GM18505 (cell line): ENCODE data around the gene GBA3.

Source experiments
- ATAC-seq: cut with Tn5 transposase; IDR thresholded peaks from one replicate; pipeline ENCODE4 v1.9.1; 2021; ENCODE audit not compliant: unreplicated experiment
- POLR2A ChIP-seq: IDR thresholded peaks from 4 replicates; pipeline ENCODE4 v1.6.1; 2011; ENCODE audit warnings: borderline replicate concordance; ENCODE audit not compliant: insufficient read depth, insufficient read length; ENCODE audit errors: extremely low read depth

The GBA3 gene

DNA sequence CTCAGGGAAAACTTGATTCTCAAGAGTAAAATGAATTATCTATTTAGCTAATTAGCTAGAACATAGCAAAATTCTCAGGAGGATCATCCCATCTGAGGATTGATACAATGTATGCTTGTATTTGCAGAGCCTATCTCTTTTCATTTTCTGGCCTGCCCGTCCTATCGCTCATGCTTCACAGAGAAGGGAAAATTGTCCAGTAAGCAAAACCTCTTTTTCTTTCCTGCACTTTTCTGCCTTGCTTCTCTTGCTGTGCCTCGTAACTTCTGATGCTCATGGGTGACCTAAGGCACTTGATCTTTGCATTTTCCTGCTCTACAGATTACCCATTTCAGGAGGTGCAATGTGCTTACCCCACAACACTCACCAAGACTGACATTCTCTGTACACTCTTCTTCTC lies 88.1 kb downstream of the GBA3 start:
- no peak for TF ChIP-seq POLR2A
- ATAC-seq: no peak

DNA sequence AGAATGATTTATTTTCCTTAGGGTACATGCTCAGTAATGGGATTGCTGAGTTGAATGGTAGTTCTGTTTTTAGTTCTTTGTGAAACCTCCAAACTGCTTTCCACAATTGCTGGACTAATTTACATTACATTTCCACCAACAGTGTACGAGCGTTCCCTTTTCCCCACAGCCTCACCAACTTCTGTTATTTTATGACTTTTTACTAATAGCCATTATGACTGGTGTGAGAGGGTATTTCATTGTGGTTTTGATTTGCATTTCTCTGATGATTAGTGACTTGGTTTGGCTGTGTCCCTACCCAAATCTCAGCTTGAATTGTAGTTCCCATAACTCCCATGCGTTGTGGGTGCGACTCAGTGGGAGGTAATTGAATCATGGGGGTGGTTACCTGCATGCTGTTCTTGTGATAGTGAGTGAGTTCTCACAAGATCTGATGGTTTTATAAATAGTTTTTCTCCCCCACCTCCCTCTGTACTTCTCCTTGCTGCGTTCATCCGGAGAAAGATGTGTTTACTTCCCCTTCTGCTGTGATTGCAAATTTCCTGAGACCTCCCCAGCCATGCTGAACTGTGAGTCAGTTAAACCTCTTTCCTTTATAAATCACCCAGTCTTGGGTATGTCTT lies 95.1 kb downstream of the GBA3 start:
- TF ChIP-seq POLR2A: no peak
- ATAC-seq: no peak

DNA sequence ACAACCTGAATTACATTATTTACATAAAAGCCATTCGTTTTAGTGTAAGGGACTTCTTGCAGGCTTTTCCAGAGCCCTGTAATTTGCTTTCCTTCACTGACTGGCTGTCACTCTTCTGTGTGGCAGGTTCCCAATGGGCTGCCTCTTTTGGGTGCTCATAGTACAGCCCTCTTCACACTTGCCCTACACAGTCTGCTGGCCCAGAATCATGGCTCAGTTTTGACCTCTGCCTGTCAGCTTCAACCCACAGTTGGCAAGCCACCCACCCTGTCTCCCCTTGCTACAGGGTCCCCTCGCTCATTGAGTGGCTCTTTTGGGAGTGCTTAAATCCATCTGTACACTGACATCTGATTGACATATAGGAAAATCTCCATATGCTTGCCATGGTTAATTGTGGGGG lies 97.9 kb downstream of the GBA3 start:
- ATAC-seq: no peak
- TF ChIP-seq POLR2A: no peak

DNA sequence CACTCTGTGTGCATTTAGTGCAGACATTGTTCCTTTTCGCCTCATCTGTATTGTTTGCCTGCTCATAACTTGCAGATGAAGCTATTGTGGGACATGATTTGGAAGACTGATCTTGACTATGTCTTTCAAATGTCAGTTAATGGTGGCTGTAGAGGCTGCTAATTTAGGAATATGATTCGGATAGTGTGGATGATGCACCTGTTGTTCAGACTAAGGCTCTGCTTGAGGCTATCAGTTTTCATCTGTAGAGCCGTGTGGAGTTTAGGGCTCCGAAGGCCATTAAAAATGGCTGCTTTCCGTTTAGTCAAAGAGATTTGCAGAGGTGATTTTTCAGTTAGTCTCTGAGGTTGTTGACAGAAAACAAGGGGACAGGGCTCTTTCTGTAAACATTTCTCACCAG lies 102.0 kb downstream of the GBA3 start:
- no peak for ATAC-seq
- TF ChIP-seq POLR2A: no peak

DNA sequence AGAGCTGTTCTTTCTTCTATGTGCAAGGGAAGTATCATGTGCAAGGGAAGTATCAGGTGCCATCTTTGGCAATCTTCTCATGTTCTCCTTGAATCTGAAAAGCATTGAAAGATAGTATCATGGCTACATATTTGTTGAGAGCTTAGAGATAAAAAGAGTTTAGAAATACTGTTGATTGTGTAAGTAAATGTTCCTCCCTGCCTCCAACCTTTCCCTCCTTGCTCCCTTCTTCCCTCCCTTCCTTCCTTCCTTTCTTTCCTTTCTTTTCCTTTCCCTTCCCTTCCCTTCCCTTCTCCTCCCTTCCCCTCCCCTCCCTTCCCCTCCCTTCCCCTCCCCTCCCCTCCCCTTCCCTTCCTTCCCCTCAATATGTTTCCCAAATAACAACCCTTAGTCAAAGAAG lies 108.7 kb downstream of the GBA3 start:
- no peak for TF ChIP-seq POLR2A
- no peak for ATAC-seq

DNA sequence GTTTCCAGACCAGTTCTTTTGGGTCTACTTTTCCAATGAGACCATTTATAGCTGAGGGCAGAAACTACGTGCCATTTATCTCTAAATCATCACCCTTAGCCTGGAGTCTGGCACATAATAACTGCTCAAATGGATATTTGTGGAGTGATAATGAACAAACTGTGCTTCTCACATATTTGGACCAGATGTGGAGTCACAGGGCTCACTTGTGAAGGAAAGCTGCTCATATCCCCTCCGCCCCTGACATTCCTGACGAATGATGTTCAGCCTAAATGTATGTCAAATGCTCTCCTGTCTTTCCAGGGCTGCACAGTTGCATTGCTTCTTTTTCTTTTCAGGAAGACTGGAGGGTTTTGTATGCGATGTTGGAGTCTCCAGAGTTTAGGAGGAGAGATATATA lies 110.1 kb downstream of the GBA3 start:
- ATAC-seq: no peak
- TF ChIP-seq POLR2A: no peak

DNA sequence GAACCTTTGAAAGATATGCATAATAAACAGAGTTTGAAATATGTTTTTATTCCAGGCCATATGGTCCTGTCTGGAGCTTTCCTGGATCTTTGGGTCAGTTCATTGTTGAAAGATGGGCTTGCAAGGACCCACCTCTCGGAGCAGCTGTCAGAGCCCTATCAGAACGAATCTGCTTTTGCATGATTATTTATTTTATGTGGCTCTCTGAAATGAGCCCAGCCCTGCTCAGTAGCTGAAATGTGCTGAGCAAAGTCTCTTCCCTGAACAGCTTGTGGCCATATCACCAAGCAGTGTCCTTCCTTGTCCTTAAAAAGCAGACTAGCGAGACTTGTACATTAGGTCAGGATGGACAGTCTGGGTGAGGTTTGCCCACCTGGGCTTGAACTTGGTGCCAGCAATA lies 110.8 kb downstream of the GBA3 start:
- no peak for ATAC-seq
- no peak for TF ChIP-seq POLR2A

DNA sequence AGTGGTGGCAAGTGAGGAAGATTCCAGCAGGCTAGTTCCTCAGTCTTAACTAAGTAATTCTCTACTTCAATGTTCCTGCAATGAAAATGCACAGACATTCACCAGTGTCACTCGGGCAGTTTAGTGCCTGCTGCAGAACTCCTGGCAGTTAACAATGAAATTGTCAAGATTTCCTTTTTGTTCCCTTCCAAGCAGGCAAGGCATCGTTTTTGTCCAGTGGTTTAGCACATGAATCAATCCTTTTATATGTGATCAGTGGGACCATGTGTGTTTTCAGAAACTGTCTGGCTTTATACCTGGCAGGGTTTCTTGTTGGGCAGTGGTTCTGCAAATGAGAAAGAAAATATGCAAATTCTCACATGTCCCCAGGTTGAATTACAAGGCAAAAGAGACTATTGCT lies 122.2 kb downstream of the GBA3 start:
- ATAC-seq: no peak
- TF ChIP-seq POLR2A: no peak

DNA sequence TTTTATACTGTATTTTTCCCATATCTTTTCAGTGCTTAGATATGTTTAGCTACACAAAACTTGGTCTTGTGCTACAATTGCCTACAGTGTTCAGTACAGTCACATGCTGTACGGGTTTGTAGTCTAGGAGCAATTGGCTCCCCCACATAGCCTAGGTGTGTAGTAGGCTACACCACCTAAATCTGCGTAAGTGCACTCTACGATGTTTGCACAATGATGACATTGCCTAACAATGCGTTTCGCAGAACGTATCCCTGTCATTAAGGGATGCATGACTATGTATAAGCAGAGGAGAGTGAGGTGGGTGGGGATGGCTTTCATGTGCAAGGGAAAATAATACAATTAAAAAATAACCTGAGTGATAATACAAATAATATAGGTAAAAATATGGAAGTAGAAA lies 131.4 kb downstream of the GBA3 start:
- TF ChIP-seq POLR2A: no peak
- no peak for ATAC-seq

DNA sequence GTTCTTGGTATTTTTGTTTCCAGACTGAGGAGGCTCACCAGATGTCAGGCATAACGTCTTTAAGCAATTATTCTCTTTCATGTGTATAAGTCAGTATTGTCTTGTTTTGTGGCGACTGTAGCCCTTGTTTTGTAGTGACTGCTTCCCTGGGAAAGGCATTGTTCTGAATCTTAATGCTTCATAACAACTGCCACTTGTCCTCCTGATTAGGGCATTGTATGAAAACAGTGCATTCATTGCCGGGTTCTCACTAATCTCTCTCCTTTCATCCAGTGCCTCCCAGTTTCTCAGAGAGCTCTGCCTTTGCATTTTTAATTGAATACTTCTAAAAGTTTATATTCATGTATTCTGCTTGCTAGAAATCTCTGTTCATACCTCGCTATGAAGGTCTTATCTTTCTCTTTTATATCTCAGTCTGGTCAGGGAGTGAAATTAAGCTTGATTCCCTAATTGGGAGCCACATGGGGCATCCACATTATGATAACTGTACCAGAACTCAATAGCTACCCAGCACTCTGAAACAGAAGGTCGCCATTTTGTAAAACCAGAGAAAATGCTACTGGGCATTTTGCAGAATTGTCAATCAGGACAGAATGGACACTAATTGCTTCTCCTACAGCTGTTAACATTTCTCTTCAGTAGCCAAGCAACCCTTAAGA lies 149.8 kb downstream of the GBA3 start:
- no peak for ATAC-seq
- no peak for TF ChIP-seq POLR2A

DNA sequence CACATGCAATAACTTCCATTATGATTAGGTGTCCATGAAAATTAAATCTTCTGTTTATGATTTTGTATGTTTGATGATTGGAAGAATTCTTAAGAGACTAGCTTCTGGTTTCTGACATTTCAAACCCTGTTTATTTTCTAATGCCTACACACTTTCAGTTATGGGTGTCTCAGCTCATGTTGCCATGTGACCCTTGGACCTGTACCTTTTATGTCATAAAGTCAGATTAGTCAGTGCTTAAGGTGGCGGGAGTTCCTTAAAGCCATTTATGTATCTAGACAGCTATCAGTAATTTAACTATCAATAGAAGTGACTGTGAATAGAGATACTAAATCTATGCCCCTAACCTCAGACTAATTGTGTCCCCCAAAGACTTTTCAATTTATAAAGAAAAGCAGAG lies 155.6 kb downstream of the GBA3 start:
- ATAC-seq: no peak
- no peak for TF ChIP-seq POLR2A

DNA sequence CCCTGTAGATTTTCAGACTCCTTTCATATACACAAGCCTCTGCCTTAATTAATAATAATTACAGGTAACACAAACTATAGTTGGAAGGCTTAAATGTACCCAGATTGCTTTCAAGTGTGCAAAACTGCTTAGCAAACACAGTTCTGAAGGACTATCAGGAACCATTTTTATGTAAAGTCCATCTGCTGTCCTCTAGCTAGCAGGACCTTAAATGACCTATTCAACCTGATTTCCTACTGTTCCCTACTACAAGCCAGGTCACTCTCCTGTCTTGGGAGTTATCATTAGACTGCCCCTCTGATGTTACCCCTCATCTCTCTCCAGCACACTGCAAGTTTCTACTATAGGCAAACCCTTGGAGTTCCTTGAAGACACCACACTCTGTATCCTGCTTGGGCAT lies 157.3 kb downstream of the GBA3 start:
- no peak for ATAC-seq
- no peak for TF ChIP-seq POLR2A

DNA sequence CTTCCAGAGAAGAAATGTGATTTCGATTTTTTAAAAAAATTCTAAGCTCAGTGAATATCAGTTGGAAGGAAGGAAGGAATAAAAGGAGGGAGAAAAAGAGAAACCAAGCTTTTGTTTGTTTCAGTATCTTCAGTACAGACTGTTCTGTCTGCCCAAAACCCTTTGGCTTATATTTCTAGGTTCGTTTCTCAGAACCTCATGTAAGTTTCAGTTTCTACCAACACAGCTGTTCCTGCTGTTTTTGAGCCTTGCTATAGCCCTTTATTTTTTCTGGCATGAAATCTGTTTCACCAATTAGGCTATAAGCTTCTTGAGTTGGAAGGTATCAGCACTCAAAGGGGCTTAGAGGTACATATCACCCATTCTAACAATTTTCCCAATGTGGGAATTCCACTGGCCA lies 157.9 kb downstream of the GBA3 start:
- no peak for ATAC-seq
- TF ChIP-seq POLR2A: no peak

DNA sequence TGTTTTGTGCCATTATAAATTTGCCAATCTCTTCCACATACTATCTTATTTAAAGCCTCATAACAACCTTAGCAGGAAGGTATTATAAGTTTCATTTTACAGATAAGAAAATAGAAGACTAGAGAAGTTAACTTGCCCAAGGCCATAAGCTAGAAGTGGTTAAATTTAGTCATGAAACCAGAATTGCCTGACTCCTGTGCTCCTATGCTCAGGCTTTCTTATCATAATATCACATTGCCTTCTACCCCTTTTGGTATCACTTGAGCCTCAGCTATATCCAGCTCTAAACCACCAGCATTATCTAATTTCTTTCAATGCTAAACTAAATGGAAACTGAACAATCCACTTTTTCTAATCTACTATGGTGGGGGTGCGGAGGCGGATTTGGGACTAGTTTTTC lies 164.7 kb downstream of the GBA3 start:
- no peak for TF ChIP-seq POLR2A
- ATAC-seq: no peak

DNA sequence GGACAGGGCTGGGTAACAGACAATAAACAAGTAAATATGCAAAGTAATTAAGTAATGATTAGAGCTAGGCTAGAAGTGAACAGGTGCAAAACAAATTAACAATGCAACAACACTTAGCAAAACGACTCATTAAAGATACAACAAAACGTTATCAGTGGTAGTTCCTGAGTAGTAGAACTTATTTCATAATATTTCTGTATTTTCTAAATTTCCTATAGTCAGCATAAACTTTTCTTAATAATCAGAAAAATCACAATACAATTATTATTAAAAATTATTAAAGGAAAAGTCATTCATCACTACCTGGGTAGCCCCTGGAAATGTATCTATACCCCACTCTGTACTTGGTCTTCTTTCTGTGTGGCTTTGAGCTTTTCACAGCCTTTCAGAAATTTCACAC lies 166.6 kb downstream of the GBA3 start:
- ATAC-seq: no peak
- TF ChIP-seq POLR2A: no peak
